ENCODE results near the gene WDR26. TPM values are rescaled to one million over a fixed set of nuclear protein-coding genes. Genes with fewer than 3 reads are reported as not detected.
"Not testable (repeated sequence)": the region's sequence is repeated elsewhere in the genome, so short reads cannot be mapped to it uniquely, and the experiment has no call there.

The WDR26 gene
- total RNA-seq, result 62.9 TPM
- long read RNA-seq, full-length matches to known transcripts, result 12 of 28 reads
- long read RNA-seq, partial matches to known transcripts, result 0 of 28 reads
- long read RNA-seq, other reads (novel, unspliced or antisense), result 16 of 28 reads

DNA sequence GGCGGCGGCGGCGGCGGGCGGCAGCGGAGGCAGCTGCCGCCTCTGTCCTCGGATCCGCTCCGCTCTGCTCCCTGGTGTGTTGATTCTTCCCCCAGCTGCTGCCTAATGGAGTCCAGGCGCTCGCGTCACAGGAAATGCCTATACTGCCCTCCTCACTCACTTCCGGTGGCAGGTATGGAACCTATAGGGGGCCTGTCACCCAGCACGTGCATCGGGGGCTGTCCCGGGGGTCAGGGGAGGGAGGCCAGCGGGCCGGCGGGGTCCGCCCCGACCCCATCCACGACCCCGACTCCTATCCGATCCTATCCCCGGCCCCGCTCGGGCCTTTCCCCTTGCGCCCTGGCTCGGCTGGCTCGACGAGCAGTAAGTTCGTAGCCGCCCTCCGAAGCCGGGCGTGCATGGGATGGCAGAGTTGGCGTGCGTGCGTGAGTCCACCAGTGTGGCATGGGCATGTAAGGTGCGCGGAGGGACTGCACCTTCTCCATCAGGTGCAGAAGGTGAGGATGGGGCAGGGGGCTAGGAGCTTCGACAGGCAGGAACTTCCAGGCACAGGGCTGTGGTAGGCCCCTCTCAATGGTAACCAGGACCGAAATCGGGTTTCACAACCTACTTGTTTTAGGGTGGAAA, at the start of gene WDR26:
TSS of gene WDR26 (minus strand) at position 107 of the 627 bp plus-strand sequence.
- DNase-seq, result peak; percentile 84
- peak; percentile 83 for ATAC-seq
- intact Hi-C loops (cut with micrococcal nuclease), result no loop called here

DNA sequence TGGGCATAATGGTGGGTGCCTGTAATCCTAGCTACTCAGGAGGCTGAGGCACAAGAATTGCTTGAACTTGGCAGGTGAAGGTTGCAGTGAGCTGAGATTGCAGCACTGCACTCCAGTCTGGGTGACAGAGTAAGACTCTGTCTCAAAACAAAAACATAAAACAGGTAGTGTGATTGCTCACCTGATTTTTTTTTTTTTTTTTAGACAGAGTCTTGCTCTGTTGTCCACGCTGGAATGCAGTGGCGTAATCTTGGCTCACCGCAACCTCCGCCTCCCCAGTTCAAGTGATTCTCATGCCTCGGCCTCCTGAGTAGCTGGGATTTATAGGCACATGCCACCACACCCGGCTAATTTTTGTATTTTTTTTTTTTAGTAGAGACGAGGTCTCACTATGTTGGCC, 48.6 kb upstream of the WDR26 start:
- ATAC-seq; intact Hi-C loops (cut with micrococcal nuclease); DNase-seq: not testable (repeated sequence)

DNA sequence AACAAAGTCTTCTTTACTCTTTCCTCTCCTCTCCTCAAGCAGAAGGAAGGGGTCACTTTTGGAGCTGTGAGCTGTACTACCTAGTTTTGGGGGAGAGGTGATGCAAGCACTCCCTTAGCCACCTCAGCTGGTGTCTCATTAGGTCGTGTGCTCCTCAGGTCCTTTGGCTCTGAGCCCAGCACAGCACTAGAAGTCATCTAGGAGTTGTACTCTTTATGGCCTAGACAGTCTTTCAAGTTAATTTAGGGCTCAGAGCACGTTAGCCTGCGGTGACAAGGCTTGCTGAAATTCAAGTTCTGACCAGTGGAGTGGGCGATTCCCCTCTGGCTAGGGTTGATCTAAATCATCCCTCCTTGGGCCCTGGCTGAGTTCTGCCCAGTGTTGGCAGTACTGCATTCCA, 48.0 kb upstream of the WDR26 start:
- DNase-seq (no peak), ATAC-seq (no peak)
- intact Hi-C loops (cut with micrococcal nuclease), result no loop called here

DNA sequence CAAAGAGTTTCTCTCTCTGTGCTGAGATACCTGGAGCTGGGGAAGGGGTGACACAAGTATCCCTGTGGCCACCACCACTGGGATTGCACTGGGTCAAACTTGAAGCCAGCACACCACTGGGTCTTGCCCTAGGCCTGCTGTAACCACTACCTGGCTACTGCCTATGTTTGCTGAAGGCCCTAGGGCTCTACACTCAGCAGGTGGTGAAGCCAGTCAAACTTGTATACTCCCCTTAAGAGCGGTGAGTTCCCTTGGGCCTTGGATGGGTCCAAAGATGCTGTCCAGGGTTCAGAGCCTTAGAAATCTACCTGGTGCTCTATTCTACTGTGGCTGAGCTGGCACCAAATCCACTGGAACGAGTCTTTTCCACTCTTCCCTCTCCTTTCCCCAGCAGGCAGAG, 47.0 kb upstream of the WDR26 start:
- intact Hi-C loops (cut with micrococcal nuclease), result no loop called here
- ATAC-seq (no peak), DNase-seq (no peak)

DNA sequence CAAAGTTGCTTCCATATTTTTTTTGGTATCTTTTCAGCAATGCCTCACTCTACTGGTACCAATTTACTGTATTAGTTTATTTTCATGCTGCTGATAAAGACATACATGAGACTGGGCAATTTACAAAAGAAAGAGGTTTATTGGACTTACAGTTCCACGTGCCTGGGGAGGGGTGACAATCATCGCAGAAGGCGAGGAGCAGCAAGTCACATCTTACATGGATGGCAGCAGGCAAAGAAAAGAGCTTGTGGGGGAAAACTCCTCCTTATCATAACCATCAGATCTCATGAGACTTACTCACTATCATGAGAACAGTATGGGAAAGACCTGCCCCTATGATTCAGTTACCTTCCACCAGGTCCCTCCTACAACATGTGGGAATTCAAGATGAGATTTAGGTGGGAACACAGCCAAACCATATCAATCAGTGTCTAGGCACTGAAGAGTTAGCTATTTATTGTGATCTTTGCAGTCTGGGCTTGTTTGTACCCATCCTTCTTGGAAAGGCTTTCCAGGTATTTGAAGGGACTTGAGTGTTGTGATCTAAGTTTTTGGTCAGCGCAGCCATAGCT, 46.4 kb upstream of the WDR26 start:
- DNase-seq; ATAC-seq; intact Hi-C loops (cut with micrococcal nuclease): not testable (repeated sequence)

DNA sequence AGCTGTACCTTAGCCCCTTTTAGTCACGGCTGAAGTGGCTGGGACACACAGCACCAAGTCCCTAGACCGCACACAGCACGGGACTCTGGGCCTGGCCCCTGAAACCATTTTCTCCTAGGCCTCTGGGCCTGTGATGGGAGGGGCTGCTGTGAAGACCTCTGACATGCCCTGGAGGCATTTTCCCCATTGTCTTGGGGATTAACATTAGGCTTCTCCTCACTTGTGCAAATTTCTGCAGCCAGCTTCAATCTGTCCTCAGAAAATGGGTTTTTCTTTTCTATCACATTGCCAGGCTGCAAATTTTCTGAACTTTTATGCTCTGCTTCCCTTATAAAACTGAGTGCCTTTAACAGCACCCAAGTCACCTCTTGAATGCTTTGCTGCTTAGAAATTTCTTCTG, 45.6 kb upstream of the WDR26 start:
- ATAC-seq; DNase-seq; intact Hi-C loops (cut with micrococcal nuclease): not testable (repeated sequence)

DNA sequence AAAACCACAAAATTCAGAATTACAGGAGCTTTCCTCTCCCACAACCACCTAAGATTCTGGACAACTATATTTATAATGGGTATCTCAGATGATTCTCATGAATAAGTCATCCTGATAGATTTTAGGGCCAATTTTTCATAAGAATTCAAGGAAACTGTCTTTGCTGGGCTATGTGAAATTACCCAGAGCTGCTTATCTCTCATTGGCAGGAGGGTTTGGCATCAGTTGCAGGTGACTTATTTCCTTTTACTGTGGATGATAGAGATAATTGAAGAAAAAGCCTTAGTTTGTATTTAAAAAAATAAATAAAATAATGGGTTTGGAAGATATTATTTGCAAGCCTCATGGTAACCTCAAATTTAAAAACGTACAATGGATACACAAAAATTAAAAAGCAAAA, 38.2 kb upstream of the WDR26 start:
- DNase-seq (no peak), ATAC-seq (no peak)
- intact Hi-C loops (cut with micrococcal nuclease), result no loop called here

DNA sequence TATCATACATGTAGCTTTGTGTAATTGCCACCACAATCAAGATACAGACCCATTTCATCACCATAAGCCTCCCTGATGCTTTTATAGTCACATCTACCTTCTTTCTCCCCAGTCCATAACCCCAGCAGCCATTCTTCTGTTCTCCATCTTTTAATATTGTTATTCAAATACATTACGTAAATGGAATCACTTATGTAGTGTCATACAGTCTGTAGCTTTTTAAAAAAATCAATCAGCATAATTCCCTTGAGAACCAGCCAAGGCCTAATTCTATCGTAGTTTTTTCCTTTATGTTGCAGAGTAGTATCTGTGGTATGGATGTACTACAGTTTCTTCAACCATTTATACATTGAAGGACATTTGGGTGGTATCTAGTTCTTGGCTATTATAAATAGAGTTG, 31.6 kb upstream of the WDR26 start:
- intact Hi-C loops (cut with micrococcal nuclease), result no loop called here
- ATAC-seq, result no peak
- no peak for DNase-seq

DNA sequence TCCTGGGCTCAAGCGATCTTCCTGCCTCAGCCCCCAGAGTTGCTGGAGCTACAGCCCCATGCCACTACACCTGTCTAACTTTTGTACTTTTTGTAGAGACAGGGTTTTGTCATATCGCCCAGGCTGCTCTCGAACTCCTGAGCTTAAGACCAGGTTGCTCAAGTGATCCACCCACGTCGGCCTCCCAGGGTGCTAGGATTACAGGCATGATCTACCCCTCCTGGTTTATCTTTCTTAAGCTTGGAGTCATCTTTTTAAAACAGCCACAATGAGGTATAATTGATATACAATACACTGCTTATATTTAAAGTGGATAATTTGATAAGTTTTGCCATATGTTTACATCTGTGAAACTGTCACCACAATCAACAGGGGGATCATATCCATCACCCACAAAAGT, 25.4 kb upstream of the WDR26 start:
- ATAC-seq, result no peak
- intact Hi-C loops (cut with micrococcal nuclease), result loop anchor here (5.0 kb wide), 1 partner anchor 343 kb away; no protein-coding TSS in a partner anchor

DNA sequence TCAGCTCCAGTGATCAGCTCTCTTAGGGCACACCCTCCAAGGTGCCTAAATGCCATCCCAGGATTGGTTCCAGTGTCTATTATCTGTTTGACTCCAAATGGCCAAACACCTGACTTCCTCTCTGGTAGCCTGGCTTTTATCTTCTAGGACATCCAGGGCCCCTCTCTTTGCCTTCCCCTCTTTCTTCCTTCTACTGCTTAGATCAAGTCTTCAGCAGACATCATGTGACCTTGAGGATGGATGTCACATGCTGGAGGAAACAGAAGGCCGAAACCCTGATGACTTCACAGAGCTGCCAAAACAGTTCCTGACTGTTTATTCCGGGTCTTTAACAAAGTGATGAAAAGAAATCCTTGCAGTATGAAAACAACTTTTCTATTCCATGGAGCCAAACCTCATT, 24.4 kb upstream of the WDR26 start:
- intact Hi-C loops (cut with micrococcal nuclease), result loop anchor here (5.0 kb wide), 1 partner anchor 342 kb away; no protein-coding TSS in a partner anchor
- ATAC-seq, result peak; percentile 46
- DNase-seq, result no peak

More for the DNA sequence above, 25.4 kb upstream of the WDR26 start:
- DNase-seq, result no peak

DNA sequence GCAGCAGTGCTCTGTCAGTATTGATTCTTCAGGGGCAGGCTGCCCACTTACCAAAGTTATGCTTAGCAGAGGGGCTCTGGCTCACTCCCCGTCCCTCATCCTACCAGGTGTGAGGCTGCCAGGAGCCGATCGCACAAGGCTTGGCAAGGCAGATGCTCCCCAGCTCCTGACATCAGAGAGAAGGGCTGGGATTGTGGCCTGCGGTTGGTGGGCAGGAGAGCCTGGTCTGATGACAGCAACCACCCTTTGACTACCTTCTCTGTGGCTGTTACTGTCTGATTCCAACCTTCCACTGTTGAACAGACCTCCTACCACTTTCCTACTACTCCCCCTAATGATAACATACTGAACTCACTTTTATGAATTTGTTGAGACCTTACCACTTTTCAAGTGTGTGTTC, 23.7 kb upstream of the WDR26 start:
- no peak for DNase-seq
- intact Hi-C loops (cut with micrococcal nuclease), result loop anchor here (5.0 kb wide), 1 partner anchor 341 kb away; no protein-coding TSS in a partner anchor
- ATAC-seq, result no peak

DNA sequence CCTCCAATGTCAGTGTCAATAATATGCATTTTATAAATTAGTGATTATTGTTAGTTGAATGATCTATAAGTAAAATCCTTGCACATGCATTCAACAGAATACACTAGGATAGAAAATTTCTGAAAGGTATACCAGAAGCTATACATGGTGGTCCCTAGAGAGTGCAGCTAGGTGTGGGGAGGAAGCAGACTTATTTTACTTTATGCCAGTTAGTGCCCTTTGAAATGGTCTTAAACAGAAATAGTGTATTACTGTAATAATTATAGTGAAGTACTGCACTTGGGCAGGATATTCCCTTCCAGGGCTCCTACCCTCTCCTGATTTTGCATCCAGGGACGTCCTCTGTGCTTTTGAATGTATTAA, 23.2 kb upstream of the WDR26 start:
- ATAC-seq (no peak), DNase-seq (no peak)
- intact Hi-C loops (cut with micrococcal nuclease), result loop anchor here (5.0 kb wide), 1 partner anchor 340 kb away; no protein-coding TSS in a partner anchor

DNA sequence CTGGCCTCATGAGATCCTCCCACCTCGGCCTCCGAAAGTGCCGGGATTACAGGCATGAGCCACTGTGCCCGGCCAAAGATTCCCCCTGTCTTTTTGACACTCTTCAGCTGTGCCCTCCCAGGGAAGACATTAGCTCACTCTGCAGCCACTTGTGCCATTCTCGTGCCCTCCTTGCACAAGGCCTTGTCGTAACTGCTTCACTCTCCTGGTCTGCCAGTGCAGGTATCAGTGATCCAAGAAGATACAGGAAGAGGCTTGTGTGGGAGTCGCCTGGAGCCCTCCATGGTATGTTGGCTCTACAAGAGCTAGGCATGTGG, 22.0 kb upstream of the WDR26 start:
- intact Hi-C loops (cut with micrococcal nuclease), result loop anchor here (5.0 kb wide), 1 partner anchor 339 kb away; no protein-coding TSS in a partner anchor
- DNase-seq (no peak), ATAC-seq (no peak)

DNA sequence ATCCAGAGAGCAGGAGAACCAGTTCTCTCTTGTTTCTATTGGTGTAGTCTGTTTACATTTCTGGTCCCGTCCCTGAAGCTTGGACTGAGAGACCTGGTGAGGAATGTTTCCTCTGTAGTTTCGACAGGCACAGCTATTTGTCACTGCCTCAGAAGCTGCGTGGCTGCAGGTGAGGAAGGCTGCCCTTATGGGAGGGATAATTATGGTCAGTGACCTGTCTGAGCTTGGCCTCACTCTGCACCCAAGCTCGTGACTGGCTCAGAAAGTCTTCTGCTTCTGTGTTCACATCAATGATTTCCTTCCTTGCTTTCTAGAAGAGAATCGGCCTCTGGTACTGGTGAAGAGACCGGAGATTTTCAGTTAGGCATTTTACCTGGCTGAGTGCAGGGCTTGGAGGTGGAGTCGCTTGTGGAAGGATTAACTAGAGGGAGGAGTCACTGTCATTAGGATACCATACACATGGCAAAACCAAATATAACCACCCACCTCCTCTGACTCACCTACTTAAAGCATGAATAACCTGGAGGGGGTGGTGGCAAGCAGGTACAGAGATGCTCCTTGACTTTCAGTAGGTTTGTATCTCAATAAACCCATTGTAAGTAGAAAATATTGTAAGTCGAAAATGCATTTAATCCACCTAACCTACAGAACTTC, 19.9 kb upstream of the WDR26 start:
- no peak for DNase-seq
- intact Hi-C loops (cut with micrococcal nuclease), result loop anchor here (5.0 kb wide), 1 partner anchor 337 kb away; no protein-coding TSS in a partner anchor
- ATAC-seq, result no peak

DNA sequence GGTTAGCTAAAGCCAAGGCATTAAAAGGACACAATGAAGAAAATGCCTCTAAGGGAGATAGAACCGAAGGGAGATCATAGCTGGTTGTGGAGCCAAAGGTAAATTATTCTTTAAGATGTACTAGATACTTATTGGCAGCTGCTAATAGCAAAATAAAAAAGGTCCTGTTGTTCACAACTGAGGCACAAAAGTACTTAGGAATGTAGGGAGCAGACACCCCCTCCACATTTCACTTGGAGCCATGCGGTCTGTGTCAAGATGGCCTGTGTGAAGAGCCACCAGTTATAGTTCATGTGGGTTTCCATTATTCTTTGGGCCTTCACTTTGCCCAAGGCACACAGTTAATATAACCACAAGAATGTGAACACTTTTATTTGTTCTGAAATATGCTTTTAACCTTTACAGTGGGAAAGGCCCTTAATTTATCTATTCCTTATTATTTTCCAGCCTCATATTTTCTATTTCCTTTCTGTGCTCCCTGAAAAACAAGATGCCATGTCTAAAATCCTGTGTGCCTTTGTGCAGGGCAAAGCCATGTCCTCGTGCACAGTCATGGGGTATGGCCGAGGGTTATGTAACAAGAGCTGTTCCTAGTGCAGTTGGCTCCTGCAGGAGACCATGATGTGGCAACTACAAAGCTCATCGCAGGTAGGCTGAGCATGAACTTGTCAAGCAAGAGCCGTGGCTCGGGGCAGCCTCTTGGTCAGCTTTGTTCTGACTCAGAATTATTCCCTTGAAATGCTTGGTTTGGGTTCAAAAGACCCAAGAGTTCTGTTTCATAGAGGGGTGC, 16.2 kb upstream of the WDR26 start:
- ATAC-seq (no peak), DNase-seq (no peak)
- intact Hi-C loops (cut with micrococcal nuclease), result no loop called here

DNA sequence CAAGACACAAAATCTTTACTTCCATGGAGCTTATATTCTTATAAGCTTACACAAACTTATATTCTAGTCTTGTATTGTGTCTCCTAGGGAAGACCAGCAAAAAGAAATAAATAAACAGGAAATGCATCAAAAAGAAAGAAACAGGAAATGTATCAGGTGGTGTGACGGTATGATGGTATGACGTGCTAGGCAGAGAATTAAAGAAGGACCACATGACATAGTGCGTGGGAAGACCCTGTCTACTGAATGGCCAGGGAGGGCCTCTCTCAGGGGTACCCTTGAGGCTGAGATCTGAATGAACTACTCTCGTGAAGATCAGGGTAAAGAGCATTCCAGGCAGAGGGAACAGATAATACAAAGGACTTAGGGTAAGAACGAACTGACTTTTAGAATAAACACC, 15.6 kb upstream of the WDR26 start:
- intact Hi-C loops (cut with micrococcal nuclease), result no loop called here

DNA sequence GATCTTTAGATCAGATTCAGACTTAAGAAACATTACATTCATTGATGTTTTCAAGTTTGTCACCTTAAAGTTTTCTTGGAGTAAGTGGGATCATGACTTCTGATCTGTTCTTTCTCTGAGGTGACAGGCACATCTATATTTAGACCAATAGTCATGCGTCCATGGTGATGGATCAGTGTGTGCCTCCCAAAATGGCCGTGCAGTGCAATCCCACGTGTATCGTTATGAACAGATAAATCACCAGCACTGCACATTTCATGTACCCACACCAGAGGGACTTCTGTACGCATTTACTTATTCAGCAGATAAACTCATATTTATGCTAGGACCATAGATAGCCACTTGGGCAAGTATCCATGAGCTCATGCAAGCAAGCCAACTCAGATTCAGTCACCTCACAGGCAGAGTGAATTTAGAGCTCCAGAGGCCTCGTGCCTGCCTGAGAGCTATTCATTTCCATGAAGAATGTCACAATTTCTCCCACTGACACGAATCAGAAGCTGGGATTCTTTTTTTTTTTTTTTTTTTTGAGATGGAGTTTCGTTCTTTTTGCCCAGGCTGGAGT, 13.9 kb upstream of the WDR26 start:
- DNase-seq, result no peak
- ATAC-seq, result peak; percentile 84

More for the DNA sequence above, 15.6 kb upstream of the WDR26 start:
- ATAC-seq, result no peak
- no peak for DNase-seq

DNA sequence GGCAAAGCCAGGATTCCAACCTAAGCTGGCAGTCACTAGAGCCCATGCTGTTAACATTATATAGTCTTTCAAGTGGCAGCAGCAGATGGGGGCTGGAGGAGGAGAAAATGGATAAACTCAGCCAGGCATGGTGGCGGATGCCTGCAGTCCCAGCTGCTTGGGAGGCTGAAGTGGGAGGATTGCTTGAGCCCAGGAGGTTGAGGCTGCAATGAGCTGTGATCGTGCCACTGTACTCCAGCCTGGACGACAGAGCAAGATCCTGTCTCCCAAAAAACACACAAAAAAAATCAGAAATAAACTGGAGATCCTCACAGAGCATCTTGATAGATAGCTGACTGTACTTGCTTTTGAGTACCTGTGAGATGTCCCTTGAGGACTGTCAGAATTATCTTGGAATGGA, 13.4 kb upstream of the WDR26 start:
- no peak for DNase-seq
- intact Hi-C loops (cut with micrococcal nuclease), result no loop called here
- ATAC-seq, result no peak

More for the DNA sequence above, 13.9 kb upstream of the WDR26 start:
- intact Hi-C loops (cut with micrococcal nuclease), result no loop called here

DNA sequence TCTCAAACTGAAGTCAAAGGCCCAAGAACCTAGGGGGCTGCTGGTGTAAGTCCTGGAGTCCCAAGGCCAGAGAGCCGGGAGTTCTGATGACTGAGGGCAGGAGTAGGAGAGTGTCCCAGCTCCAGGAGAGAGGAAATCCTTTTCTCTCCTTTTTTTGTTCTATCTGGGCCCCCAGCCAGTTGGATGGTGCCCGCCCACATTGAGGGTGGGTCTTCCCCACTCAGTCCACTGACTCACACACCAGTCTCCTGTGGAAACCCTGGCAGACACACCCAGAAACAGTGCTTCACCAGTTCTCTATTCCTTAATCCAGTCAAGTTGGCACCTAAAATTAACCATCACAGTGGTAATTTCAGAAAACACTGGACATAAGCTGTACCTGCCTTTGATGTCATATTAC, 12.7 kb upstream of the WDR26 start:
- DNase-seq (no peak), ATAC-seq (peak; percentile 60)
- intact Hi-C loops (cut with micrococcal nuclease), result no loop called here
